Measurements from ENCODE around the gene PTPRK.

PTPRK gene

GRCh38 chr6:128347123-128347522, 173.3 kb downstream of the PTPRK start:
- H3K36me3 ChIP-seq (ENCODE audit: control insufficient read depth, insufficient read depth, low read length), result no peaks in the 10 kb centered on the region
- H3K9ac ChIP-seq, result no peak overlapping the region
- H3K9me3 ChIP-seq (ENCODE audit: control insufficient read depth, low read length), result no peaks in the 10 kb centered on the region
- no peak overlapping the region for H3K27ac ChIP-seq
- H3K4me1 ChIP-seq, result no peaks in the 10 kb centered on the region
- no peaks in the 10 kb centered on the region for H3K27me3 ChIP-seq (ENCODE audit: control insufficient read depth, insufficient read depth, low read length)
- no peak overlapping the region for H3K4me3 ChIP-seq (ENCODE audit: low read depth, low read length)
- H3K79me2 ChIP-seq, result no peaks in the 10 kb centered on the region
- H3K4me2 ChIP-seq (ENCODE audit: low read length), result no peak overlapping the region
- TF ChIP-seq CTCF (IDR thresholded peaks at IDR 0.05), result no peak
- no peak overlapping the region for H2AFZ ChIP-seq

GRCh38 chr6:128346569-128346968, 173.8 kb downstream of the PTPRK start:
- Histone ChIP-seq H3K36me3 (ENCODE audit: control insufficient read depth, insufficient read depth, low read length) (no peaks in the 10 kb centered on the region), H3K27ac (no peak overlapping the region), H3K9ac (no peak overlapping the region), H3K9me3 (ENCODE audit: control insufficient read depth, low read length) (no peaks in the 10 kb centered on the region), H3K4me1 (no peaks in the 10 kb centered on the region), H2AFZ (no peak overlapping the region), H3K4me2 (ENCODE audit: low read length) (no peak overlapping the region), H3K79me2 (no peaks in the 10 kb centered on the region), H3K27me3 (ENCODE audit: control insufficient read depth, insufficient read depth, low read length) (no peaks in the 10 kb centered on the region), H3K4me3 (ENCODE audit: low read depth, low read length) (no peak overlapping the region)
- no peak for TF ChIP-seq CTCF (IDR thresholded peaks at IDR 0.05)

DNA sequence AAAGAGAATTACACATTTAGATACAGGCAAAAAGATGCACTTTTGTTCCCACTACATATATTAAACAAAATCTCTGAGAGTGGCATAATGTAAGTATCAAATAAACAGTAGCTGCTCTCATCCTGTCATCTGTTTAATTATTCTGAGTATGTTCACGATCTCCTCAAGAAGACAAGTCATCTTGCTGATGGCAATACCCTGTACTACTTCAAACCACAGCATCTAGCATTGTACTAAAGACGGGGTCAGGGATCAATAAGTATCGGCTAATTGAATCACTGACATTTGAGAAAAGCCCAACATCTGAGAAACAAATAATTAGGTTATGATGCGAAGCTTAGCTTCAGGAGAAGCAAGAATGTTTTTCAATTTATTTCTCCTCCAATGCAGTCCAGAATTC, 175.1 kb downstream of the PTPRK start:
- no peak for TF ChIP-seq CTCF (IDR thresholded peaks at IDR 0.05)
- H3K4me1 ChIP-seq, result no peaks in the 10 kb centered on the region
- H2AFZ ChIP-seq, result no peak overlapping the region

GRCh38 chr6:128343706-128344105, 176.7 kb downstream of the PTPRK start:
- Histone ChIP-seq H3K4me3 (ENCODE audit: low read depth, low read length) (no peak overlapping the region), H3K36me3 (ENCODE audit: control insufficient read depth, insufficient read depth, low read length) (no peaks in the 10 kb centered on the region), H3K9ac (no peak overlapping the region), H3K27ac (no peak overlapping the region), H3K79me2 (no peaks in the 10 kb centered on the region), H3K4me1 (no peaks in the 10 kb centered on the region), H2AFZ (no peak overlapping the region), H3K27me3 (ENCODE audit: control insufficient read depth, insufficient read depth, low read length) (no peaks in the 10 kb centered on the region), H3K4me2 (ENCODE audit: low read length) (no peak overlapping the region), H3K9me3 (ENCODE audit: control insufficient read depth, low read length) (no peaks in the 10 kb centered on the region)
- no peak for TF ChIP-seq CTCF (IDR thresholded peaks at IDR 0.05)

More for the DNA sequence above, 175.1 kb downstream of the PTPRK start:
- no peaks in the 10 kb centered on the region for H3K36me3 ChIP-seq (ENCODE audit: control insufficient read depth, insufficient read depth, low read length)
- H3K27ac ChIP-seq, result no peak overlapping the region
- H3K27me3 ChIP-seq (ENCODE audit: control insufficient read depth, insufficient read depth, low read length), result no peaks in the 10 kb centered on the region
- no peak overlapping the region for H3K4me3 ChIP-seq (ENCODE audit: low read depth, low read length)
- H3K4me2 ChIP-seq (ENCODE audit: low read length), result no peak overlapping the region
- no peaks in the 10 kb centered on the region for H3K9me3 ChIP-seq (ENCODE audit: control insufficient read depth, low read length)
- no peak overlapping the region for H3K9ac ChIP-seq
- H3K79me2 ChIP-seq, result no peaks in the 10 kb centered on the region

- Histone ChIP-seq H3K4me3 (ENCODE audit: low read depth, low read length) (no peak overlapping the region), H3K9ac (no peak overlapping the region), H3K79me2 (no peaks in the 10 kb centered on the region), H3K4me1 (no peaks in the 10 kb centered on the region), H3K27me3 (ENCODE audit: control insufficient read depth, insufficient read depth, low read length) (no peaks in the 10 kb centered on the region), H3K9me3 (ENCODE audit: control insufficient read depth, low read length) (no peaks in the 10 kb centered on the region), H3K36me3 (ENCODE audit: control insufficient read depth, insufficient read depth, low read length) (no peaks in the 10 kb centered on the region), H3K27ac (no peak overlapping the region), H3K4me2 (ENCODE audit: low read length) (no peak overlapping the region), H2AFZ (no peak overlapping the region)
- no peak for TF ChIP-seq CTCF (IDR thresholded peaks at IDR 0.05)
Measured at GRCh38 chr6:128339635-128340450, 180.6 kb downstream of the PTPRK start.

Data from parathyroid adenoma (tissue), 2 donors.